NCI-H1930 (cell line): ENCODE data around the gene AKNAD1.

Source experiments
- DNase-seq, 2 experiments: peaks; one replicate each; lab custom pipeline; 2025; lab: John Stamatoyannopoulos, UW

AKNAD1 gene

GRCh38 chr1:108862698-108863477 is 6.0 kb upstream of the AKNAD1 start:
- no peak for DNase-seq

GRCh38 chr1:108862017-108862610 is 5.2 kb upstream of the AKNAD1 start:
- DNase-seq: no peak

DNA sequence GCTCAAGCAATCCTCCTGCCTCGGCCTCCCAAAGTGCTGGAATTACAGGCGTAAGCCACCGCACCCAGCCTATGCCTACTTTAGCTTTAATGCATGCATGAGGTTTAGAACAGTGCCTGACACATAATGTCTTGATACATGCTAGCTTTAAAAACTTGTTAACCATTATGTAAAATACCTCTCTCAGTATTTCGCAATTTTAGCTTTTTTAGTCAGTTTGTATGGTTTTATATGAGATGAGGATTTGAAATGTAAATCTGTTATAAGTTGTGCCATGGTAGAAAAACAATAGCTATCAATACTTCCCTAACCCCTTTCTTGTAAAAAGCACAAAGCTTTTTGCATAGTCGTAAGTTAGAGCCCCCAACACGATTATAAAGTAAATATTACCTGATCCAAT is 4.7 kb upstream of the AKNAD1 start:
- no peak for DNase-seq

GRCh38 chr1:108860190-108860907 is 3.5 kb upstream of the AKNAD1 start:
- no peak for DNase-seq

DNA sequence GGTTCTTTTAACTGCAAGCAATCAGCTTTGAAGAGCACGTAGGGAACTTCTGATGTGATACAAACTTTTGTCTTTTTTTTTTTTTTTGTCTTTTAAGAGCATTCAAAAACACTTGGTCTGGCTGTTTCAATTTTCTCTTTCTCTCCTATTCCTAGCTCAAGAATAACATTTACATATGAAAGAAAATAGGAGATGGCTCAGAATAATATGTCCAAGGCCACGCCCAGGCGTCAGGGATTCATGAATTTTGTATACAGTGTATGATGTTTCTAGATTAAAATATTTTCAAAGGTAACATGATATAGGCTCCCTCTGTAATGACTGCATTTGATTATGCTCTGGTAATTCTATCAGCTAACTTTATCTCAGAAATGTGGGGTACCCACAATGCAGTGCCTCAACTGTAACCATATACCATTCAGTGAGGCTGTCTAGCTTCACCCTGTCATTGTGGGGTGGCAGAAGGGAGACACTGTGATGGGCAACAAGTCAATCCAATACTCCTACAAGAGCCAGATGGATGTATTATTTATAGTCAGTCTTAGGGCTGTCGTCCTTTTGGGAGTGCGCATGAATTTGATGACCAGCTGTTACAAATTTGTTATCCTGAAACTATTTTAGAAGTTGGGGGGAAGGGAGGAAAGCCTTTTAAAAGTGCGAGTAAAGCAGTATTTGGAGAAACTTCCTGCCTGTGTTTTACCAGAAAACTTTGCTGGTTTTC is 1.5 kb upstream of the AKNAD1 start:
- DNase-seq: no peak

- DNase-seq: no peak
Measured at GRCh38 chr1:108854221-108855019, 2.5 kb downstream of the AKNAD1 start.

GRCh38 chr1:108852221-108852975 is 4.5 kb downstream of the AKNAD1 start:
- DNase-seq: no peak

GRCh38 chr1:108851567-108851966 is 5.3 kb downstream of the AKNAD1 start:
- DNase-seq: no peak

DNA sequence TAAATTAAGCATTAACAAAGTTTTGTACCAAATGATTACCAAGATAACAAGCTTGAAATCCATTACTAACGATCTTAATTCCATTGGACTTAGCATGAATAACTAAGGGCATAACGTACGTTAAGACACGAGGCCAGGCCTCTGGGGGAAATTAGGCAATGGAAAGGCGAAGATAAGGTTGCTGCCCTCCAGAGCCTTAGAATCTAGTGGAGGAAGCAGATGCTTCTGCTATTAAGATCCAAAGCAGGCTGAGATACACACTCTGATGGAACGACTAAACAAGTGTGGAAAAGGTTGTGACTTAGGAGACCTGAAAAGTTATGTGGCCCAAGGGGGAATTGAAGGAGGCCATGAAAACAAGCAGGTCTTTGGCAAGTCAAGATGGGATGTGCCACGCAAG is 6.0 kb downstream of the AKNAD1 start:
- no peak for DNase-seq

DNA sequence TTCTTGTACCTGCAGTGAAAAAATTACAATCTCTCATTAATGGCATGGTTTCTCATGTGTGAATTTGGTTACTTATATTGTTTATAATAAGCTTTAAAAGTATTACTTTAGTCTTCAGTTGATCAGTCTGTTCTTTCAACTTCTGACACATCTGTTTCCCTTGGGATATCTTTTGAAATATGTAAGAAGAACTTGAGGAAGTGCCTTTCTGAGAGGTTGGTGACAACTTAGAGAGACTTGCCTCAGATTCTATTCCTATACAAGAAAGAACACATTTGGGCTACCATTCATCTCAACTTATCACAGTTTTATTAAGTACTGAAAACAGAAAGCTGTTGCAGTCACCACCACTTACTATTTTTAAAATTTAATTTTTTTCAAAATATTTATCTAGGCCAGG is 8.1 kb downstream of the AKNAD1 start:
- DNase-seq: no peak

DNA sequence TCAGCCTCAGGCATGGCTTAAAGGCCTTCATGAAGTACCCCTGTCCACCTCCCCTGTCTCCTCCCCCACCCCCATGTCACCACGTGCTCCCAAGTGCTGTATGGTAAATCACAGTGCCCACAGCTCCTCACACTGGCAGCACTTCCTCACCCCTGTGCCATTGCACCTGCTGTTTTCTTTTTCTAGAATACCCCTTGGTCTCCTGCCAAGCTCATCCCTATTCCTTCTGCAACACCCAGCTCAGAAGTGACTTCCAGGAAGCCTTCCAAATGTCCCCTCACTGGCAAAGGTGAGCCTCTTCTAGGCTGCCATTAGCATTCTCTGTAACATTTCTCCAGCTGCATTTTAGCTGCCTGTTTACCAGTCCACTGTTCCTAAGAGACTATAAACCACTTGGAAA is 9.4 kb downstream of the AKNAD1 start:
- no peak for DNase-seq

DNA sequence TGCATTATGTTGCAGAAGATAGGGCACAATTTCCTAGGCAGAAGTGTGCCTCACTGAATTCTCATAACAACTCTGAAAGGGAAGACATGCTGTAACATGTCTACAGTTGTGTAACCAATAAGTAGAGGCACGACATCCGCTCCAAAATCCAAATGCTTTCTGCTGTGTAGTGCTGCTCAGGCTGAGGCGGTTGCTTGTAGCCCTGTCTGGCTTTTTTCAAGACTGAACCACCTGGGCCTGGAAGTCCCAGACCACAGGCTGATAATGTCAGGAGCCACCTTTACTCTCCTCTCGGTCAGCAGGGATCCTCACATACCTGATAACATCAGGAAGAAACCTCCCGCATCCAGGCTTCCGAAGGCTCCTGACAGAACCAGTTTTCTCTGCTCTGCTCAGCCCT is 10.9 kb downstream of the AKNAD1 start:
- no peak for DNase-seq

DNA sequence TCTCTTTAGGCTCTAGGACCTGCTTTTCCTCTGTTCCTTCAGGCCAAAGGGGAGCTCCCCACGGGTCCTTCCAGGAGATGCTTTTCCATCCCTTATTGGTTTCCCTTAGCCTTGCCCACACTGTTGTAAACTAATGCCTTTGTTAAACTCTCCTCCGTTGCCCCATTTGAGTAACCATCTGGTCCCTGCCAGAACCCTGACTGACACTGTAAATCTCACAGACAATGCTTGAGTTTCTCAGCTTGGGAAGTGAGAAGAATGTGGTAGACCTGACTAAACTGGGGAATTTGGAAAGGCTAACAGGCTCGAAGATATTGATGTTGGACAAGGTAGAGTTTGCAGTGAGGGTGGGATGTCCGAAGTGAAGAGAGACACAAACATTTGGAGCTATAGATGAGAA is 11.4 kb downstream of the AKNAD1 start:
- no peak for DNase-seq

DNA sequence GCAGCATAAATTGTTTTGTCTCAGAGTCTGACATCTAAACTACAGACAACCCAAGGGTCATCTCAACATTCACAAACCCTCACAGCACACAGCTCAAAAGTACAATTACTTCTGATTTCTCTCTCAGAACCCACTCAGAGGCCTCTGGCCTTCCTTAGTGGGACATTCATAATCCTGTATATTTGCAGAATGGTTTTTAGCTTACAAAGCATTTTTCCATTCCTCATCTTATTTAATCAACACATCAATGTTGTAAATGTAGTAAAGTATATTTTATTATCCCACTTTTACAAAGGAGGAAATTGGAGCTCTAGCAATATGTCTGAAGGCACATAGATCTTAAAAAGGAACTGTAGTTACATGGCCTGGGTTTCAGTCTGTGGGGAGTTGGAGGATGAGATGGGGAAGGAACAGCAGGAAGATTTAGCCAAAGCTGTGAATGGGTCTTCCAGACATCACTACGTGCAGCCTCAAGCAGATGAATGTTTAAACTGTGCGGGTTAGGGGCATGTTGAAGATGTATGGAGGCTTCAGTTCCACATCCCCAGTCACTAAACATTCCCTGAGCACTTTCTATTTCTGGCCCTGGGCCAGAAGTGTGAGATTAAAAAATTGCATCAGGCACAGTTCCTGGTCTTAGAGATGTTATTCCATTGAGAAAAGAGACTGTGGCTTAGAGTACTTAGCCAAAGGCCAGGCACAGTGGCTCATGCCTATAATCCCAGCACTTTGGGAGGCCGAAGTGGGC is 13.3 kb downstream of the AKNAD1 start:
- DNase-seq: no peak

- DNase-seq: no peak
Measured at GRCh38 chr1:108842525-108843181, 14.2 kb downstream of the AKNAD1 start.

DNA sequence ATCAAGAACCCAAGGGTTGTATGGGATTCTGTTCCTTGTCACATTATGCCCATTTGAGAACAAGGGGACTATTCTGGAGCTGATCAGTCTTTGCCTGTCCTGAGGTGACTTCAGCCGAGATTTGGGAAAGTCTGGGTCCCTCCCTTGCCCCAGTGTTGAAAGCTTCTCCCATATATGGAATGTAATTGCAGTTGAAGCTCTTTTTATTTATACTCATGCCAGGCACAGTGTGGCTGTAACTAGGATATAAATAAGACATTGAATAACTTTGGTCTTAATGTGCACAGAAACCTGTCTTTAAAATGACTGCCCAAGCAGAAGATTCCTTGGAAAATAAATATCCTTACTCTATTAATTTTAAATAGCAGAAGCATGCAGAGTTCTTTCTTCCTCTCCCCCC is 15.2 kb downstream of the AKNAD1 start:
- no peak for DNase-seq

- DNase-seq: no peak
Measured at GRCh38 chr1:108832929-108833328, 24.0 kb downstream of the AKNAD1 start.

- DNase-seq: no peak
Measured at GRCh38 chr1:108831225-108831624, 25.7 kb downstream of the AKNAD1 start.

GRCh38 chr1:108830119-108831008 is 26.5 kb downstream of the AKNAD1 start:
- DNase-seq: no peak
